Muscle of leg (tissue), 9 donors: ENCODE results near the gene AIDA. TPM values are rescaled to one million over a fixed set of nuclear protein-coding genes. Genes with fewer than 3 reads are reported as not detected.

Experiments used
- polyA plus RNA-seq, 8 donors: library from polyadenylated mRNA; unstranded; fragments of 120-200 nt; gene quantifications; one replicate each; pipeline versions ENCODE4 v1.2.1 to v1.2.3, GENCODE V29; 2013; ENCODE audit warnings: inconsistent platforms in 1 of 8, low replicate concordance in 1 of 8; ENCODE audit not compliant: insufficient read length in 8 of 8, insufficient read depth in 1 of 8
- total RNA-seq: library from RNA; stranded (reverse); fragments of 120-200 nt; gene quantifications from one replicate; pipeline ENCODE4 v1.2.4, GENCODE V29; 2013

Gene AIDA
- total and polyA plus RNA-seq, 9 donors, result 29.7 to 81.0 (median 53.5) TPM

Other genes with a start within 250 kb of the AIDA start
- gene HHIPL2, start 164.4 kb downstream of the AIDA start, total RNA-seq, result 0.31 TPM
- gene HHIPL2, start 164.4 kb downstream of the AIDA start, polyA plus RNA-seq, result under 1 TPM; 0.08 to 0.56 (median 0.26) TPM
- 10.3 TPM for gene TAF1A, start 122.6 kb downstream of the AIDA start, total RNA-seq
- 10 to 100 TPM in 3 of 8 donors, 1 to 10 TPM in 5; 7.6 to 10.9 (median 9.2) TPM for gene TAF1A, start 122.6 kb downstream of the AIDA start, polyA plus RNA-seq
- 49.0 TPM for gene MIA3, start 94.4 kb downstream of the AIDA start, total RNA-seq
- gene MIA3, start 94.4 kb downstream of the AIDA start, polyA plus RNA-seq, result 10 to 100 TPM; 41.8 to 60.8 (median 51.4) TPM
- 32.3 TPM for gene BROX, start 73 bp upstream of the AIDA start, total RNA-seq
- gene BROX, start 73 bp upstream of the AIDA start, polyA plus RNA-seq, result 10 to 100 TPM; 16.5 to 24.0 (median 19.6) TPM
- gene FAM177B, start 24.7 kb upstream of the AIDA start, total RNA-seq, result 0.18 TPM
- under 1 TPM in 6 of 8 donors, not detected in 2; 0.16 to 0.57 (median 0.27) TPM for gene FAM177B, start 24.7 kb upstream of the AIDA start, polyA plus RNA-seq
- gene DISP1, start 102.5 kb upstream of the AIDA start, total RNA-seq, result 10.7 TPM
- 10 to 100 TPM in 2 of 8 donors, 1 to 10 TPM in 6; 6.6 to 11.3 (median 9.1) TPM for gene DISP1, start 102.5 kb upstream of the AIDA start, polyA plus RNA-seq